GM12878 (cell line): ENCODE results near the gene SZRD1. TPM values are rescaled to one million over a fixed set of nuclear protein-coding genes. Genes with fewer than 3 reads are reported as not detected.

Experiments used
- ATAC-seq: fragments of 200-7000 bp; cut with Tn5 transposase; 3 replicates; pipeline ENCODE4 v1.9.1; 2020; ENCODE audit warnings: mild to moderate bottlenecking, moderate library complexity
- BruUV-seq: library from RNA; stranded (reverse); fragments of 400-500 nt; replicated peaks from 2 replicates; lab custom pipeline; 2021; lab: Mats Ljungman, UMichigan
- CTCF ChIA-PET: fragments of 300-600 bp; sonication (Branson Sonifier 250); formaldehyde crosslinking; extraction: SDS; loops from one replicate; lab custom pipeline; 2021; ENCODE audit warnings: inconsistent platforms; lab: Yijun Ruan, JAX
- POLR2A ChIA-PET: fragments of 350-600 bp; formaldehyde crosslinking; extraction: SDS; loops from one replicate; lab custom pipeline; 2021; ENCODE audit warnings: inconsistent platforms; lab: Charles Lee
- RAD21 ChIA-PET: fragments of 300-600 bp; sonication (Branson Sonifier 250); formaldehyde crosslinking; loops from one replicate; lab custom pipeline; 2023; ENCODE audit warnings: antibody characterized with exemption; ENCODE audit not compliant: unreplicated experiment; lab: Charles Lee
- SMC1A ChIA-PET: fragments of 300-600 bp; sonication (Branson Sonifier 250); formaldehyde crosslinking; loops from one replicate; lab custom pipeline; 2023; ENCODE audit not compliant: unreplicated experiment, uncharacterized antibody; lab: Charles Lee
- DNase-seq: peaks from one replicate; pipeline ENCODE4 v3.0.0-alpha.2; 2011; ENCODE audit warnings: low read depth, low spot score
- FAIRE-seq: peaks from 3 replicates; lab custom pipeline; 2011; peaks lifted over from hg19 to GRCh38; lab: Jason Lieb, UNC
- H2AFZ ChIP-seq: 2 replicates; pipeline ENCODE4 v1.6.0; 2011; ENCODE audit warnings: low read depth, low read length, control low read depth; ENCODE audit not compliant: control insufficient read depth
- H3K27ac ChIP-seq: 2 replicates; pipeline ENCODE4 v1.5.1; 2011; ENCODE audit warnings: control low read depth; ENCODE audit not compliant: control insufficient read depth, insufficient read depth
- H3K27me3 ChIP-seq, 2 experiments: replicated peaks in 1 of 2; 2 replicates each; pipeline versions ENCODE4 v1.6.0 to v1.6.1; 2011; ENCODE audit warnings: low read length in 1 of 2; ENCODE audit not compliant: control insufficient read depth in 2 of 2, insufficient read depth in 2 of 2
- H3K36me3 ChIP-seq, 2 experiments: 2 replicates each; pipeline ENCODE4 v1.5.1; 2011; ENCODE audit warnings: low read length in 1 of 2; ENCODE audit not compliant: control insufficient read depth in 2 of 2, insufficient read depth in 2 of 2
- H3K4me1 ChIP-seq: 2 replicates; pipeline ENCODE4 v1.6.1; 2011; ENCODE audit warnings: mild to moderate bottlenecking, low read length, moderate library complexity, mixed read lengths; ENCODE audit not compliant: control insufficient read depth, insufficient read depth
- H3K4me2 ChIP-seq: 2 replicates; pipeline ENCODE4 v1.6.0; 2011; ENCODE audit warnings: control low read depth; ENCODE audit not compliant: control insufficient read depth, insufficient read depth
- H3K4me3 ChIP-seq: fragments of 200-600 bp; sonication (generic); 2 replicates; pipeline ENCODE4 v1.5.1; 2016
- H3K79me2 ChIP-seq: 2 replicates; pipeline ENCODE4 v1.6.0; 2011; ENCODE audit warnings: low read length; ENCODE audit not compliant: control insufficient read depth, insufficient read depth
- H3K9ac ChIP-seq: 2 replicates; pipeline ENCODE4 v1.8.0; 2011; ENCODE audit warnings: low read length, control low read depth, mixed read lengths; ENCODE audit not compliant: control insufficient read depth, insufficient read depth
- H3K9me3 ChIP-seq: replicated peaks from 3 replicates; pipeline ENCODE4 v1.5.1; 2011; ENCODE audit warnings: mild to moderate bottlenecking, low read length; ENCODE audit not compliant: control insufficient read depth, insufficient read depth
- H4K20me1 ChIP-seq: 2 replicates; pipeline ENCODE4 v1.6.0; 2011; ENCODE audit not compliant: control insufficient read depth, insufficient read depth
- ESRRA ChIP-seq: IDR thresholded peaks from 2 replicates; pipeline ENCODE4 v1.6.1; 2012; ENCODE audit warnings: mild to moderate bottlenecking, low read length, improper control_type of control experiment
- MTA2 ChIP-seq: fragments of 450-650 bp; IDR thresholded peaks from 2 replicates; pipeline ENCODE4 v1.6.1; 2016; ENCODE audit warnings: low read depth, mild to moderate bottlenecking, moderate library complexity
- NRF1 ChIP-seq: conservative IDR thresholded peaks from 2 replicates; pipeline ENCODE4 v1.6.1; 2011; ENCODE audit warnings: mild to moderate bottlenecking, low read depth, low read length, improper control_type of control experiment
- PAX8 ChIP-seq: fragments of 450-650 bp; IDR thresholded peaks from 2 replicates; pipeline ENCODE4 v1.6.1; 2017; ENCODE audit warnings: mild to moderate bottlenecking, moderate library complexity
- SKIL ChIP-seq: fragments of 450-650 bp; IDR thresholded peaks from 2 replicates; pipeline ENCODE4 v1.6.1; 2017; ENCODE audit warnings: mild to moderate bottlenecking, low read depth, inconsistent platforms; ENCODE audit not compliant: poor library complexity, severe bottlenecking
- WGBS: methylation state at CpG from one replicate; pipeline ENCODE4 v1.1.6; 2016; ENCODE audit warnings: low lambda C conversion rate; ENCODE audit not compliant: insufficient replicate concordance, insufficient coverage; ENCODE audit errors: missing lambda C conversion rate; 5-methylcytosine and 5-hydroxymethylcytosine counted together
- in situ Hi-C: fragments of 300-500 bp; cut with MboI; formaldehyde crosslinking; loops from 9 replicates; pipeline ENCODE4 v1.14.3; 2018; ENCODE audit warnings: mixed read lengths
- intact Hi-C: fragments of 100-400 bp; cut with micrococcal nuclease; formaldehyde crosslinking; loops from one replicate; pipeline ENCODE4 v1.14.2; 2022; ENCODE audit not compliant: unreplicated experiment
- polyA plus RNA-seq, 11 experiments: library from polyadenylated mRNA; depleted of rRNA in 4 of 11; unstranded in 6 of 11; stranded (reverse) in 5 of 11; fragments of >200 nt; fragmentation: Nextera tagmentation in 4 of 11; fragmentation: Illumina TruSeq in 1 of 11; extraction: Ambion mirVana in 4 of 11; extraction: Trizol in 1 of 11; gene quantifications; 1 replicate in 1 of 11; 2 replicates in 10 of 11; pipeline versions ENCODE4 v1.2.1 to v1.2.3, GENCODE V29; 2011 to 2016; ENCODE audit warnings: inconsistent platforms in 2 of 11, missing spikeins in 2 of 11, low read depth in 1 of 11
- total RNA-seq, 4 experiments: library from RNA; depleted of rRNA in 3 of 4; stranded (reverse); fragments of >200 nt in 3 of 4; fragmentation: Illumina TruSeq in 1 of 4; extraction: Trizol in 1 of 4; gene quantifications; 2 replicates each; pipeline versions ENCODE4 v1.2.1 to v1.2.3, GENCODE V29; 2013 to 2021
- TF ChIP-seq, protein P1 (sequence below): fragments of 450-650 bp; IDR thresholded peaks from 2 replicates; pipeline ENCODE4 v1.6.1; 2016; ENCODE audit warnings: mild to moderate bottlenecking
- TF ChIP-seq, protein P2 (sequence below): fragments of 450-650 bp; IDR thresholded peaks from 2 replicates; pipeline ENCODE4 v1.6.1; 2016; ENCODE audit warnings: mild to moderate bottlenecking, moderate library complexity, borderline replicate concordance

SZRD1 gene
- total and polyA plus RNA-seq, 10 of the 15 experiments (the other 5 are each of a cell fraction or from before 2014, with no cell fraction given), result 5.6 to 213 (median 113) TPM

DNA sequence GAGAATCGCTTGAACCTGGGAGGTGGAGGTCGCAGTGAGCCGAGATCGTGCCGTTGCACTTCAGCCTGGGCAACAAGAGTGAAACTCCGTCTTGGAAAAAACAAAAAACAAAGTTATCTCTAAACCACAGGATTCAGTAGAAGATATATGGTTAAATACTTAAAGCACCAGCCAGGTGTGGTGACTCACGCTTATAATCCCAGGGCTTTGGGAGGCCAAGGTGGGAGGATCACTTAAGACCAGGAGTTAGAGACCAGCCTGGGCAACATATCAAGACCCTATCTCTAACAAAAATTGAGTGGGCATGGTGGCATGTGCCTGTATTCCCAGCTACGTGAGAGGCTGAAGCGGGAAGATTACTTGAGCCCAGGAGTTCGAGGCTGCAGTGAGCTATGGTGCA, 79.1 kb downstream of the SZRD1 start:
- Histone ChIP-seq H4K20me1 (no peaks in the 10 kb centered on the region), H3K9ac (no peak overlapping the region), H3K4me3 (no peak overlapping the region), H2AFZ (no peak overlapping the region), H3K9me3 (no peaks in the 10 kb centered on the region), H3K27me3 (no peaks in the 10 kb centered on the region), H3K4me2 (no peak overlapping the region), H3K4me1 (peaks cover 29% of the 10 kb centered on the region), H3K36me3 (peaks cover 15 to 27% of the 10 kb centered on the region in 2 experiments; a peak in 3 of 4 replicates), H3K79me2 (peaks cover 37% of the 10 kb centered on the region), H3K27ac (no peak overlapping the region)
- in situ Hi-C loops (no loop called here), intact Hi-C loops (loop anchor here (10.0 kb wide), 1 partner anchor 509 kb away; no protein-coding TSS in a partner anchor)
- 89% methylated on average over 10 of the region's 10 CpGs for WGBS
- ATAC-seq (no peak), FAIRE-seq (no peak), DNase-seq (no peak)
- TF ChIP-seq, protein P1, sequence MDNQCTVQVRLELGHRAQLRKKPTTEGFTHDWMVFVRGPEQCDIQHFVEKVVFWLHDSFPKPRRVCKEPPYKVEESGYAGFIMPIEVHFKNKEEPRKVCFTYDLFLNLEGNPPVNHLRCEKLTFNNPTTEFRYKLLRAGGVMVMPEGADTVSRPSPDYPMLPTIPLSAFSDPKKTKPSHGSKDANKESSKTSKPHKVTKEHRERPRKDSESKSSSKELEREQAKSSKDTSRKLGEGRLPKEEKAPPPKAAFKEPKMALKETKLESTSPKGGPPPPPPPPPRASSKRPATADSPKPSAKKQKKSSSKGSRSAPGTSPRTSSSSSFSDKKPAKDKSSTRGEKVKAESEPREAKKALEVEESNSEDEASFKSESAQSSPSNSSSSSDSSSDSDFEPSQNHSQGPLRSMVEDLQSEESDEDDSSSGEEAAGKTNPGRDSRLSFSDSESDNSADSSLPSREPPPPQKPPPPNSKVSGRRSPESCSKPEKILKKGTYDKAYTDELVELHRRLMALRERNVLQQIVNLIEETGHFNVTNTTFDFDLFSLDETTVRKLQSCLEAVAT, result no peak
- TF ChIP-seq SKIL, result no peak
- TF ChIP-seq NRF1, result no peak
- no peak for TF ChIP-seq MTA2
- TF ChIP-seq PAX8, result no peak
- TF ChIP-seq ESRRA, result no peak
- TF ChIP-seq, protein P2, sequence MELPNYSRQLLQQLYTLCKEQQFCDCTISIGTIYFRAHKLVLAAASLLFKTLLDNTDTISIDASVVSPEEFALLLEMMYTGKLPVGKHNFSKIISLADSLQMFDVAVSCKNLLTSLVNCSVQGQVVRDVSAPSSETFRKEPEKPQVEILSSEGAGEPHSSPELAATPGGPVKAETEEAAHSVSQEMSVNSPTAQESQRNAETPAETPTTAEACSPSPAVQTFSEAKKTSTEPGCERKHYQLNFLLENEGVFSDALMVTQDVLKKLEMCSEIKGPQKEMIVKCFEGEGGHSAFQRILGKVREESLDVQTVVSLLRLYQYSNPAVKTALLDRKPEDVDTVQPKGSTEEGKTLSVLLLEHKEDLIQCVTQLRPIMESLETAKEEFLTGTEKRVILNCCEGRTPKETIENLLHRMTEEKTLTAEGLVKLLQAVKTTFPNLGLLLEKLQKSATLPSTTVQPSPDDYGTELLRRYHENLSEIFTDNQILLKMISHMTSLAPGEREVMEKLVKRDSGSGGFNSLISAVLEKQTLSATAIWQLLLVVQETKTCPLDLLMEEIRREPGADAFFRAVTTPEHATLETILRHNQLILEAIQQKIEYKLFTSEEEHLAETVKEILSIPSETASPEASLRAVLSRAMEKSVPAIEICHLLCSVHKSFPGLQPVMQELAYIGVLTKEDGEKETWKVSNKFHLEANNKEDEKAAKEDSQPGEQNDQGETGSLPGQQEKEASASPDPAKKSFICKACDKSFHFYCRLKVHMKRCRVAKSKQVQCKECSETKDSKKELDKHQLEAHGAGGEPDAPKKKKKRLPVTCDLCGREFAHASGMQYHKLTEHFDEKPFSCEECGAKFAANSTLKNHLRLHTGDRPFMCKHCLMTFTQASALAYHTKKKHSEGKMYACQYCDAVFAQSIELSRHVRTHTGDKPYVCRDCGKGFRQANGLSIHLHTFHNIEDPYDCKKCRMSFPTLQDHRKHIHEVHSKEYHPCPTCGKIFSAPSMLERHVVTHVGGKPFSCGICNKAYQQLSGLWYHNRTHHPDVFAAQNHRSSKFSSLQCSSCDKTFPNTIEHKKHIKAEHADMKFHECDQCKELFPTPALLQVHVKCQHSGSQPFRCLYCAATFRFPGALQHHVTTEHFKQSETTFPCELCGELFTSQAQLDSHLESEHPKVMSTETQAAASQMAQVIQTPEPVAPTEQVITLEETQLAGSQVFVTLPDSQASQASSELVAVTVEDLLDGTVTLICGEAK, result no peak
- RAD21 ChIA-PET, result no interaction called here
- POLR2A ChIA-PET, result interaction anchor here (0.7 kb wide), 1 partner anchor 94 kb away, joined by 3 read pairs; the partner anchor contains the start of gene FBXO42
- SMC1A ChIA-PET, result interaction anchor here (0.9 to 1.4 kb wide), 2 partner anchors 8 to 21 kb away, joined by 3 to 4 read pairs; no protein-coding TSS in a partner anchor
- CTCF ChIA-PET, result no interaction called here
- BruUV-seq, result no TSS peak
